GF-D8 (cell line): ENCODE results near the gene ARMC9.
"Not testable (repeated sequence)": the region's sequence is repeated elsewhere in the genome, so short reads cannot be mapped to it uniquely, and the experiment has no call there.

Experiments
- DNase-seq: peaks from one replicate; lab custom pipeline; 2025; lab: John Stamatoyannopoulos, UW

ARMC9 gene, protein sequence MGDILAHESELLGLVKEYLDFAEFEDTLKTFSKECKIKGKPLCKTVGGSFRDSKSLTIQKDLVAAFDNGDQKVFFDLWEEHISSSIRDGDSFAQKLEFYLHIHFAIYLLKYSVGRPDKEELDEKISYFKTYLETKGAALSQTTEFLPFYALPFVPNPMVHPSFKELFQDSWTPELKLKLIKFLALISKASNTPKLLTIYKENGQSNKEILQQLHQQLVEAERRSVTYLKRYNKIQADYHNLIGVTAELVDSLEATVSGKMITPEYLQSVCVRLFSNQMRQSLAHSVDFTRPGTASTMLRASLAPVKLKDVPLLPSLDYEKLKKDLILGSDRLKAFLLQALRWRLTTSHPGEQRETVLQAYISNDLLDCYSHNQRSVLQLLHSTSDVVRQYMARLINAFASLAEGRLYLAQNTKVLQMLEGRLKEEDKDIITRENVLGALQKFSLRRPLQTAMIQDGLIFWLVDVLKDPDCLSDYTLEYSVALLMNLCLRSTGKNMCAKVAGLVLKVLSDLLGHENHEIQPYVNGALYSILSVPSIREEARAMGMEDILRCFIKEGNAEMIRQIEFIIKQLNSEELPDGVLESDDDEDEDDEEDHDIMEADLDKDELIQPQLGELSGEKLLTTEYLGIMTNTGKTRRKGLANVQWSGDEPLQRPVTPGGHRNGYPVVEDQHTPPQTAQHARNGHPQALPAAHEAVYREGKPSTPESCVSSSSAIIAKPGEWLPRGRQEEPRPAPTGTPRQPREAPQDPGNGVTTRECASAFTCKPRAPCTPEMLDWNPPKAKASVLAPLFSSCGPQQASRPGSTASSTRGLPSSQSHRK

DNA sequence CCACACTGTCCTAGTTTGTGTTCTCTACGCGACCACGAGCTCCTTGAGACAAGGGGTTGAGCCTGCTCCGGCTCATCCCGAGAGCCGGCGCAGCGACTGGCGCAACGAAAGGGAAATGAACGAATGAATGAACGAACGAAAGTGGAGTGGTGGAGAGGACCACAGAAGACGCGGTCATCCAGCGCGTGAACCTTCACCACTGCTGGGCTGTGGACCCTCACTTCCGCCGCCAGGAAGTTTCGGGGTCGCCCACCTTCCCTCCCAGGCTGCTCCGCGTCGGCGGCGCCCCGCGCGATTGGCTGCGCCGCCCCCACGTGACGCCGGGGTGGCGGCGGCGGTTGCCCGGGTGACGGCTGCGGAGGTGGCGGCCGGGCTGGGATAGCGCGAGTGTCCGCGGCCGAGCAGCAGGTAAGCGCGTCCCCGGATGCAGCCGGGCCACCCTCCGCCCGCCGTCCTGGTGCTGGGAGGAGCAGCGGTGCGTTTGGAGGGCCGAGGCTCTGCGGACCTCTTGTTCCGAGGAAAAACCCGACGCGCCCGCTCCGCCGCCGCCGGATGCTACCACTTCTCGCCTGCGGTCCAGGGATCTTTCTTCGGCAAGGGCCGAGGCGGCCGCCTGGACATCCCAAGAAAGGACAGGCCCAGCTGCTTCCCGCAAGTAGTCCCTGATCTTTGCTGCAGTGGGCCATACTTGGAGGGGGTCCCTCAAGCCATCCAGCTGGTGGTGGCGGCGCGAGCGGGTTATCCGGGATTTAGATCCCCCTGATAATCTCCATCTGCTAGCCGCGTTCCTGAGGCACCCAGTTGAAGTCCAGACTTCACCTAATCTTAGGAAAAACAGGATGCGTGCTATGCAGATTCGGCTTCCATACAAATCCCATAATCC lies at the start of gene ARMC9:
Gene ARMC9, plus strand, starts transcription at position 341 of the 883 bp plus-strand sequence. CDS start 7,608 bp downstream, outside the sequence.
- DNase-seq = no peak

DNA sequence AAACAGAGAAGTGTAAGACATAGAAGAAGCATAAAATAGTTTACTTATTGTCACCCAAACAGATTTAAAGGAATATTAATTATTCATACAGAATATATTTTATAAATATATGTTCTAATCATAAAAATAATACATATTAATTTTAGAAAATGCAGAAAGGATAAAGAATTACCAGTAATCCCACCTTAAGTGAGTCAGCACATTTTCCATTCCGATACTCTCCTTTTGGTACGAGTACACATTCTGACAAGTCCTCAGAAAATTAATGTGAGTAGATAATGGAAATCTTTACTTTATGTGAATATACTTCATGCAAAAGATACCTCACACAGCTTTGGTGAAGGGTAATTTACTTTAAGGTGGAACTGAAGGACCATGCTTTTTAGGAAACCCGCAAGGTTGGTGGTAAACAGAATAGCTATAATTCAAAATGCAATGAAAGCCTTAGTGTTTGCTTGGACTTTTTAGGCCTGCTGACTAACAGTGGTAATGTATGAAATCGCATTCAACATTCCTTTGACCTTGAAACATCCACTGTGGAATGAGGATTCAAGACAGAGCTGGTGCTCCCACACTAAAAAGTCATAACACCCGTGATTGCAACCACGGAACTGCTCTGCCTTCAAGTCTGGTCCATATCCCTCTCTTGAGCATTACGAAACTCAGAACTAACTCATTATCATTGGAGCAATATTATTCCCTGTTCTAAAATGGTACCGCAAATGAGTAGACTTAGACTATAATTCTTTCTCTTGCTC lies 45.5 kb upstream of the ARMC9 start:
- DNase-seq = no peak

DNA sequence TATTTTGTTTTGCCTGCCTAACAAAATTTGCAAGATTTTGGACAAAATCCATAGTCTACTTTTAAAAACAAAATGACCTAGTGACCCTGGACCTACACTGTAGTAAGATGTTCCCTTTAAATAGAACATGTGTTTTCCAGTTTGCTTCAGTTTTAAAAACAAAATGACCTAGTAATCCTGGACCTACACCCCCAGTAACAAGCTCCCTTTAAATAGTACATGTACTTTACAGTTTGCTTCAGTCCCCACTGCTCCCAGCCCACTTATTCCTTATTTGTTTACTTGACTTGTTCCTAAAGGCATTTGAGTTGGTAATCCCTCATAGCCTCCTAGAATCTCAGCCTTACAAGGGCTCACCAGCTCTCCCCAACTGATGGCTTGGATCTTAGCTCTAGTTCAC lies 39.1 kb upstream of the ARMC9 start:
- DNase-seq = no peak

DNA sequence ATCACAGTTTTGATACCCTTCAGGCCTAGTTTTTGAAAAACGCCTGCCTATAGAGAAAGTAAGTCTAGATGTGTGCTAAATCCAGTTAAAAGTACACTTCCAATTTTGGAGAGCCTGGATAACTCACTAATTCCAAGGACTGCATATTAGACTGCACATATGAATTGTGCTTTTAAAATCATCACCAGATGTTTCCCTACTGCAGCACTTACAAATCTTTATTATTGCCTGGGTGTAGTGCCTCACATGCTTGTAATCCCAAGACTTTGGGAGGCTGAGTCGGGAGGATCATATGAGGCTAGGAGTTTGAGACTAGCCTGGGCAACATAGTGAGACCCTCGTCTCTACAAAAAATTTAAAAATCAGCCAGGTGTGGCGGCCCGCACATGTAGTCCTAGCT lies 37.7 kb upstream of the ARMC9 start:
- DNase-seq = no peak

DNA sequence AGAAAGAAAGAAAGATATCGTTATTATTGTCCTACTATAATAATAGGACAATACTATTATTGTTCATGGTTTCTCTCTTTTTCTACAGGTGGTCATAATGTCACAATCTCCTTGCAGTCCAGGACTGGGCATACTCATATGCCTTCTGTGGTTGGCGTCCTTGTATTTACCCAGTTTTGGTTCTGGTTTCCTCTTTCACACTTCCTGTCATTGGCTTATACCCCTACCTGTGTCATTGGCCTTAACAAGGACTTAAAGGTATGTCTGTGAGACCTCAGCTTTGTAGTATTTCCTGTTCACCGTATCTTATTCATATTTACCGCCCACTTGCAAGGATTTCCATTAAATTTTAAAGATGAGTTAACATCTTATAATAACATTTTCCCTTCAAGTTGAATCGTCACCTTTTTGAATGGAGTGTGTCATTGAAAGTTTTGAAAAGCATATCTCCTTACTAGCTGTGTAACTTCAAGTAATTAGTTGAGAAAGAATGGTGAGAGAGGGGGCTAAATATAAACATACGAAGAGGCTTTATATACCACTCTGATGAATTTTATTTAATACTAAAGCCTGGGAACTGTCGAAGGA lies 37.1 kb upstream of the ARMC9 start:
- DNase-seq = no peak

DNA sequence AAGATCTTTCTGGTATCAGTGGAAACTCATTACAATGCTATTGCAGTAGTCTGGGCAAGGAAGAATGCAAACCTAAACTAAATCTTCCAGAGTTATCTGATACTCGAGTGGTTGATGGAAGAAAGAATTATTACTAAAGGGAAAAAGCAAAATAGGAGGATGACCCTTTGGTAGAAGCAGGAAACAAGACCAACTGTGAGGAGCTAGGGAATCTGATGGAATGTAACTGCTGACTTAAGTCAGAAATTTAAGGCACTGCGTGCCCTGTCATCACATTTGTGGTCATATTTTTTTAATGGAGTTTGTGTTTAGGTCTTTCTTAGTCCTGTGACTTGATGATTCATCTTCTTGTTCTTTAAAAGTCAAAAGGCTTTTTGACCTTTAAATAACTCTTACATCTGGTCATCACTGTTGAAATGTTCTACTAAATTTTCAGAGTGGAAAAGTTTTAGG lies 36.5 kb upstream of the ARMC9 start:
- no peak for DNase-seq

DNA sequence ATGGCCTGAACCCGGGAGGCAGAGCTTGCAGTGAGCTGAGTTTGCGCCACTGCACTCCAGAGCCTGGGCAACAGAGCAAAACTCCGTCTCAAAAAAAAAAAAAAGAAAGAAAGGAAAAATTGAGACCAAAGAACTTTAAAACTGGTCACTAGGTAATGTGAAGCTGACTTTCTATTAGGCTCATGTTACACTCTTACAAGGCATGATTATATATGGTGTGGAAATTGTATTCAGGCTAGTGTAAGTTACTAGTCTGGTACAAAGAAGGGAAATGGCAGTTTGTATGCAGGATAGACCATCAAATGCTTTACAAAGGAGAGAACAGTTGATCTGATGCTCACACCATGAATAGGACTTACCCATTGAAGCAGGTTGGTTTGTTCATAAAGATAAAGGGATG lies 35.4 kb upstream of the ARMC9 start:
- no peak for DNase-seq

DNA sequence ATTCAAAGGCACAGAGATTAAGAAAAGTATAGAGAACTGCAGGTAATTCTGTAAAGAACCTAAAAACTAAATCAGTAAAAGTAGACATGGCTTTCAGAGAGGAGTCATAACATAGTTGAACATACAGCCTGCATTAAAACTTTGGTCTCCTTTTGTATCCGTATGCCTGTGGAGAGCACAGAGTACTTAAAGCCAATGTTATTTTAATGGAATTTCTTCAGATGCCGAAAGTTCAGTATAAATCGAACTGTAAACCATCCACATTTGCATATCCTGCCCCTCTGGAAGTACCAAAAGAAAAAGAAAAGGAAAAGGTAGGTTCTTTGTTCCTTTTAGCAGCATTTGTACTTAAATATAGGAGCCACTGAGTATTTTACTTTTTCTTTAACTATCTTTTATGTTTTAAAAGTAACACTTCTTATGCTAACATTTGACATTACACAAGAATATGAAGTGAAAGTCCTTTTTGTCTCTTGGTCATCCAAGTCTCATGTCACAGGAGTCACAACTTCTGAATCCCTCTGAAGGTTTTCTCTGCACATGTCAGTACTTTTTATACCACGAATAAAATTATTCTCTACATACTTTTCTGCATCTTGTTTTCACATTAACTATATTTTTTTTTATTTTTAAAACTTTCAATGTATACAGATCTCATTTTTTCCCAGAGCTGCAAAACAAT lies 34.9 kb upstream of the ARMC9 start:
- DNase-seq = no peak

DNA sequence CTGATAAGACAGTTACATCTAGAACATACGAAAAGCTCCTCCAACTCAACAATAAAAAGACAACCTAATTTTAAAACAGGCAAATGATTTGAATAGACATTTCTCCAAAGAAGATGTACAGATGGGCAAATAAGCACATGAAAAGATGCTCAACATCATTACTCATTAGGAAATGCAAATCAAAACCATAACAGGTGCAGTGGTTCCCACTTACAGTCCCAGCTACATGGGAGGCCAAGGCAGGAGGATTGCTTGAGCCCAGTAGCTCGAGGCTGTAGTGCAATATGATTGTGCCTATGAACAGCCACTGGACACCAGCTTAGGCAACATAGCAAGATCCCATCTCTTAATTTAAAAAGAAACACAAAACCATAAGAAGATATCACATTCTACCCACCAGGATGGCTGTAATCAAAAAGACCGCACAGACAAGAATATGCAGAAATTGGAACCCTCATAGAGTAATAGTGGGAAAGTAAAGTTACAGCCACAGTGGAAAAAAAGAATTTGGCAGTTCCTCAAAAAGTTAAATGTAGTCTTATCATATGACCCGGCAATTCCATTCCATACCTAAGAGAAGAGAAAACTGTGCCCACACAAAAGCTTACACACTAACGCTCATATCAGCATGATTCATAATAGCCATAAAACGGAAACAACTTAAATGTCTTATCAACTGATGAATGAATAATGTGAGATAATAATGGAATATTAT lies 30.5 kb upstream of the ARMC9 start:
- DNase-seq = no peak

DNA sequence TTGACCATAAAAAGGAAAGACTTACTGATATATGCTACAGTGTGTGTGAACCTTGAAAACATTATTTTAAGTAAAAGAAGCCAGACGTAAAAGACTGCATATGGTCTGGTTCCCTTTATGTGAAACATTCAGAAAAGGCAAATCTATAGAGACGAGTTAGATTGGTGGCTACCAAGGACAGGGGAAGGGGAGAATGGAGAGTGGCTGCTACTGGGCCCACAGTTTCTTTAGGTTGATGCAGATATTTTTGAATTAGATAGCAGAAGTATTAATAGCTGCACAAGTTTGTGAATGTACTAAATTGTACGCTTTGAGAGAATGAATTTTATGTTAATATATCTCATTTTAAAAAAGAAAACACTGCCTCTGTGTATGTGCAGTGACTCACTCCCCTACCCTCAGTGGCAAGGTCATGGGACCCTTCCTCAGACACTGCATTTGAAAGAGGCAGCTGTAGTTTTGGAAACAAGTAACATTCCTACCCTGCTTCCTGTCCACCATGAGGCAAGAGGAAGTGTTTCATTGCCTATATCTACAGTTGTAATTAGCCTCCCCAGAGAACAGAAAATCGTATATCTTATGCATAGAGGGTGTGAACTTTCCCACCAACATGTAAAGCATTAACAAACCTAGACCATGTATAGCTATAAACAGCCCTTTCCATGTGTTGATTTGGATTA lies 29.8 kb upstream of the ARMC9 start:
- peak; percentile 66 for DNase-seq

DNA sequence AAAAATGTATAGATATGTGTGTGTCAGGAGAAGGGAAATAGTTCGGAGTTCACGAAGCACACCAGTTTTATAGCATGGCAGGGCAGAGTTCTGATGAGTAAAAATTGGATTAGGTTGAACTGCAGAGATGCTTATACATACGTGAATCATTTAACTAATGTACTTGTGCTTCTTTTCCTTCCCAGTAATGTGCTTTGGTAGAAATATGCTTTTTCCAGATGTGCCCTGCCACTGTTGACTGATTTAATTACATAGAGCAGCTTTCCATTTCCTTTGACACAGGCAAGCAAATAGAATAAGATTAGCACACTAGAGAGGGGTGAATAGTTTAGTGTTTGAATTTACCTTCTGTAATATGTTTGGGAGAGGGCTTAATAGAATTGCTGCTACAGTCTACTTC lies 28.9 kb upstream of the ARMC9 start:
- no peak for DNase-seq

DNA sequence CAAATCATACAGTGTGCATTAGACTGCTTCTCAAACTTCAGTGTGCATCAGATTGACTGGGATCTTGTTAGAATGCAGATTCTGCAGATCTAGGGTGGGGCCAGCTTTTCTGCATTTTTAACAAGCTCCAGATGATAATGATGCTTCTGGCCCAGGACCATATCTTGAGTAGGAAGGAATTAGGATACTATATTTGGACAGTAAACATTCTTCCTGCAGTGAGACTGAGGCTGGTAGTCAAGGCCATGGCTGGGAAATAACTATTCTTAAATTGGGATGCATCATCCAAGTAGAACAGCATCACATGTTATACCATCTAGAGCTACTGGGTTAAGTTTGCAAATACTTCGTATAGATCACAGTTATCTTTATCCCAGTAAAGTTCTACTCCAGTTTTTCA lies 28.4 kb upstream of the ARMC9 start:
- no peak for DNase-seq

DNA sequence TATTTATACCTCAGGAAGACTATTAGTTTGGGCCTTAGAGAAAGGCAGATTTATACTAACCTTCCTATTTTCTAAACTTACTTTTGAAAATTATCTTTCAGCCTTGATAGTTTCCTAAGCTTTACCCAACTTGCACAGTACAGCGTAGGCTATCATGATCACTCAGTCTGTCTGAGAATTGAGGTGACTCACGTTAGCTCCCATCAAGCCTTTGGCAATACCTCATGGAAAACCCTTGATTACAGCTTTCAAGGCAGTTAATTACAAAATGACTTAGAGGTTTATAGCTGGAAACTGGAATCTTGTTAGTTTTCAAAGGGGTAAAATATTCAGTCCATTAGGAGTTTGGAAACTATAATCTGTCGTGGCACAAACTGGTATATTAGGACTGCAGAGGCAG lies 26.4 kb upstream of the ARMC9 start:
- DNase-seq = no peak

DNA sequence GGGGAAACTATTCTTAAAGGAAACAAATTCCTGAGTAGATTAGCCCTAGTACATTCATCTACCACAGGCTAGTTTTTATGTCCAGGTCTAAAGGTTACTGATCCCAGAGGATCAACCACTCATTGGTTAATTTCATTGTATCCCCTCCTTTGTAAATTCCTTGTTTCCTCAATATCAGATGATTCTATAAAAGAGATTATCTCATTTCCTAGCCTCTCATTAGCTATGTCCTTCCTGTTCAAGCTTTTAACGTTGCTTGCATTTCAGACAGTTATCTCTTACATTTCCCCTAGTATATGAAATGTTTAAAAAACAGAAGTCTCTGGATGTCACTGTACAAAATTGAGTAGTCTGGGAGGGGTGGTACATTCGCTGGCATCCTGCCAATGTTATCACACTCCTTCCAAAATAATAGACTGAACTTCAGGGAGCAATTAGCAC lies 24.2 kb upstream of the ARMC9 start:
- DNase-seq = no peak

DNA sequence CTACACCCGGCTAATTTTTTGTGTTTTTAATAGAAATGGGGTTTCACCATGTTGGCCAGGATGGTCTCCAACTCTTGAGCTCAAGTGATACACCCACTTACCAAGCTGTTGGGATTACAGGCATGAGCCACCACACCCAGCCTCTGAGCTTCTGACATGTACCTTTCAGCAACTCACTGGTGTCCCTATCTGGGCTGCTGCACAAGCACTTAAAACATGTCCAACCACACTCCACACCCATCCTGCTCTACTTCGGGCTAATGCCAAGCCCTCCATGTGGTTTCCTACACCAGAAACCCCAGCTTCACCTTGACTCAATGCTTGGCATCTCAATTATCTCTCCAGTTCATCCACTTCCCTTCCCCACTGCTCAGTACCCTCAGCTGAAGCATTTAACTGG lies 22.4 kb upstream of the ARMC9 start:
- DNase-seq = no peak

DNA sequence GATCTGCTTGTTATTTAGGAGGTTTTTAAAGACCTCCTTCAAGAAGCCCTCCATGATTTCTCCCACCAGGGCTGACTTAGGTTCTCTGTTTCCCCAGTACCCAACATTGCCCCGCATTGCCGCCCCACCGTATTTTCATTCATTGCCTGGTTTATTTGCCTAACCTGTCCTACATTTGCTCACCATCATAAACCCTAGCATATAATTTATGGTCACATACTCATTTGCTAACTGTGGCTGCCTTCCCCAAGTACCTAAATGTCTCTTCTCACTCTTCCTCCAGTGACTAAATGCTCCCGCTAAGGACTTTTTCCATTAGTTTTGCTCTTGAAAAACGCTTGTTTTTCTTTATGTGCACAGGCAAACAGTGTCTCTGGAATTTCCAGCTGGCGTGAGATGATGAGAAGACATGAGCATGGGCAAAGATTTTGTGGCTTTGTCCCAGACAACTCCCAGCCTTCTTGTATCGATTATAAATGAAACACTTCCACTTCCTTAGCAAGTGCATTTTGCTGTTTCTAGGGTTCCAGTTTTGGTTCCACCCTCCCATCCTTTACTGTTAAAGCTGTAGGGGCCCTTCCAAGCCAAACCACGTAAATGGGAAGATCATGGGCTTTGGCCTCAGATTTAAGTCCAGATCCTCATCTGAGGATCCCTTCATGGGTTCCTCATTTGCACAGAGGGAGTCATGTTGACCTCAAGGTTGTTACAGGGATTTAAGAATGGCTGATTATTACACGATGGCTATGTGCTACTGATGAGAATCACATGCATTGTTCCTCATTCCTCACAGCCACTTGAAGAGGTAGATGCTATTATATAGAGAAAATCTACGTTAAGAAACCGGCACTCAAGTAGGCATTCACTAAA lies 21.0 kb upstream of the ARMC9 start:
- no peak for DNase-seq

DNA sequence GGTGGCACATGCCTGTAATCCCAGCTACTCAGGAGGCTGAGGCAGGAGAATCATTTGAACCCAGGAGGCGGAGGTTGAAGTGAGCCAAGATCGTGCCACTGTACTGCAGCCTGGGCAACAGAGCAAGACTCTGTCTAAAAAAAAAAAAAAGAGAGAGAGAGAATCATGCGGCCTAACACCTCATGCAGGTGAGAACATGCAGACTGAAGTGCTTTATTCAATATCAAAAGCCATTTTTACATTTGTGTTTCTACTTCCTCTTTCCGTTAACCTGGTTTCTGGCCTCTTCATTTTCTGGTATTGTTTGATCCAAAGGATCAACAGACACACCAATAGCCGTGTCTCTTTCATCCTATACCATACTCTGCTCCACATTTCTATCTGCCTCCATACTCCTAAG lies 19.6 kb upstream of the ARMC9 start:
- DNase-seq = not testable (repeated sequence)

DNA sequence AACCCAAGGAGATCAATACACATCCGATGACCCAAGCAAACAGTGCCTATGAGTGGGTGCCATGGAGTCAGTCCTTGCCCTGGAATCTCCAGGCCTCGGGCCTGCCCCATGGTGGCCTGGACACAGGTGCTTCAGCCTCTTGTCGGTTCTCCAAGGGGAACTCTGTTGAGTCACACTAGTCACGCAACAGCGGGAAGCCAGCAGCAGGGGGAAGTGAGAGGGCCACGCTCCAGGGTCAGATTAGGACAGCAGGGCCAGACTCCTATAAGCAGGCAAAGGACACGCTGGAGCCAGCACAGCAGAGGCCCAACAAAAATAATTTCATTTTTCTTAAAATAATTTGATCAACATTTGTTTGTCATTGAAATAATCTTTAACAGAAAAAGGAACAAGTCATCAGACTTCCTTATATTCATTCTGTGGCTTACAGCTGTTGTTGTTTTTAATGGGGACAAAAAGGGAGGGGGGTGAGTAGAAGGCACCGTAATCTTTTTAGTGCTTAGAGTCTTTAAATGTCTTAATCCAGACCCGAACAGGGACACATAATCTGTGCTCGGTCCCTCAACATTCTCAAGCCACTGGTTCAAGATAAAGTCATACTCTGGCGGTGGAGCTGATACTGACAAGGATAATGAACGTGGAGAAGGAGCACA lies 16.4 kb upstream of the ARMC9 start:
- peak; percentile 72 for DNase-seq
